Loucy (cell line): ENCODE measurements around the gene ME3.

Experiments
- EZH2phosphoT487 ChIP-seq: fragments of 200-600 bp; IDR thresholded peaks from 2 replicates; pipeline ENCODE4 v1.6.1; 2018; ENCODE audit warnings: antibody characterized with exemption, mild to moderate bottlenecking, moderate library complexity, borderline replicate concordance
- TF ChIP-seq, protein P1 (sequence below): fragments of 200-600 bp; sonication (generic); conservative IDR thresholded peaks from 2 replicates; pipeline ENCODE4 v1.5.1; 2014; ENCODE audit warnings: mild to moderate bottlenecking, antibody characterized with exemption, low read length

GRCh38 chr11:86459002-86459385 lies 213.4 kb downstream of the ME3 start:
- TF ChIP-seq, protein P1, sequence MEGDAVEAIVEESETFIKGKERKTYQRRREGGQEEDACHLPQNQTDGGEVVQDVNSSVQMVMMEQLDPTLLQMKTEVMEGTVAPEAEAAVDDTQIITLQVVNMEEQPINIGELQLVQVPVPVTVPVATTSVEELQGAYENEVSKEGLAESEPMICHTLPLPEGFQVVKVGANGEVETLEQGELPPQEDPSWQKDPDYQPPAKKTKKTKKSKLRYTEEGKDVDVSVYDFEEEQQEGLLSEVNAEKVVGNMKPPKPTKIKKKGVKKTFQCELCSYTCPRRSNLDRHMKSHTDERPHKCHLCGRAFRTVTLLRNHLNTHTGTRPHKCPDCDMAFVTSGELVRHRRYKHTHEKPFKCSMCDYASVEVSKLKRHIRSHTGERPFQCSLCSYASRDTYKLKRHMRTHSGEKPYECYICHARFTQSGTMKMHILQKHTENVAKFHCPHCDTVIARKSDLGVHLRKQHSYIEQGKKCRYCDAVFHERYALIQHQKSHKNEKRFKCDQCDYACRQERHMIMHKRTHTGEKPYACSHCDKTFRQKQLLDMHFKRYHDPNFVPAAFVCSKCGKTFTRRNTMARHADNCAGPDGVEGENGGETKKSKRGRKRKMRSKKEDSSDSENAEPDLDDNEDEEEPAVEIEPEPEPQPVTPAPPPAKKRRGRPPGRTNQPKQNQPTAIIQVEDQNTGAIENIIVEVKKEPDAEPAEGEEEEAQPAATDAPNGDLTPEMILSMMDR, result no peak
- TF ChIP-seq EZH2phosphoT487, result no peak
